ENCODE data around the gene SRD5A3. TPM values are rescaled to one million over a fixed set of nuclear protein-coding genes. Genes with fewer than 3 reads are reported as not detected.

The SRD5A3 gene
- total RNA-seq, 4 donors from 2014 or later: 9.3 to 24.8 (median 17.1) TPM

GRCh38 chr4:55336138-55337034, 9.7 kb upstream of the SRD5A3 start:
- Histone ChIP-seq H3K4me1 (no peaks in the 10 kb centered on the region), H3K27me3 (no peaks in the 10 kb centered on the region), H3K9me3 (no peaks in the 10 kb centered on the region), H3K4me3 (no peak overlapping the region), H3K36me3 (no peaks in the 10 kb centered on the region), H3K27ac (no peak overlapping the region)
- TF ChIP-seq POLR2A (IDR thresholded peaks at IDR 0.05) (no peak), EP300 (IDR thresholded peaks at IDR 0.05) (no peak)
- DNase-seq (ENCODE audit: low spot score in 2 of 2): no peak
- WGBS: 75% methylated on average over 22 of the region's 22 CpGs

- Histone ChIP-seq H3K27ac (no peak overlapping the region), H3K27me3 (no peaks in the 10 kb centered on the region), H3K36me3 (no peaks in the 10 kb centered on the region), H3K4me1 (no peaks in the 10 kb centered on the region), H3K4me3 (no peak overlapping the region), H3K9me3 (no peaks in the 10 kb centered on the region)
- TF ChIP-seq POLR2AphosphoS5 (IDR thresholded peaks at IDR 0.05): no peak
- no peak for TF ChIP-seq EP300 (IDR thresholded peaks at IDR 0.05)
- TF ChIP-seq POLR2A (IDR thresholded peaks at IDR 0.05): no peak
- TF ChIP-seq CTCF (IDR thresholded peaks at IDR 0.05): no peak
- DNase-seq (ENCODE audit: low spot score in 2 of 2): no peak
Measured at GRCh38 chr4:55337944-55338343, 8.1 kb upstream of the SRD5A3 start.

- Histone ChIP-seq H3K36me3 (no peaks in the 10 kb centered on the region), H3K4me3 (no peak overlapping the region), H3K27me3 (no peaks in the 10 kb centered on the region), H3K9me3 (no peaks in the 10 kb centered on the region), H3K4me1 (no peaks in the 10 kb centered on the region), H3K27ac (no peak overlapping the region)
- TF ChIP-seq EP300 (IDR thresholded peaks at IDR 0.05) (no peak), POLR2AphosphoS5 (IDR thresholded peaks at IDR 0.05) (no peak), POLR2A (IDR thresholded peaks at IDR 0.05) (no peak), CTCF (IDR thresholded peaks at IDR 0.05) (no peak)
- 81% methylated on average over 4 of the region's 4 CpGs for WGBS
- DNase-seq (ENCODE audit: low spot score in 2 of 2): no peak
Measured at GRCh38 chr4:55338486-55338885, 7.6 kb upstream of the SRD5A3 start.

- H3K27me3 ChIP-seq: no peaks in the 10 kb centered on the region
- TF ChIP-seq CTCF (IDR thresholded peaks at IDR 0.05) (no peak), POLR2A (IDR thresholded peaks at IDR 0.05) (no peak), EP300 (IDR thresholded peaks at IDR 0.05) (no peak), POLR2AphosphoS5 (IDR thresholded peaks at IDR 0.05) (no peak)
- no peak overlapping the region for H3K4me3 ChIP-seq
- no peak for DNase-seq (ENCODE audit: low spot score in 2 of 2)
- no peaks in the 10 kb centered on the region for H3K9me3 ChIP-seq
- H3K27ac ChIP-seq: no peak overlapping the region
- WGBS: 65% methylated on average over 3 of the region's 3 CpGs
- H3K36me3 ChIP-seq: no peaks in the 10 kb centered on the region
- no peaks in the 10 kb centered on the region for H3K4me1 ChIP-seq
Measured at GRCh38 chr4:55340266-55340665, 5.8 kb upstream of the SRD5A3 start.

GRCh38 chr4:55343887-55344286, 2.2 kb upstream of the SRD5A3 start:
- Histone ChIP-seq H3K4me3 (no peak overlapping the region), H3K27me3 (no peaks in the 10 kb centered on the region), H3K4me1 (peaks cover 23% of the 10 kb centered on the region), H3K27ac (no peak overlapping the region), H3K9me3 (no peaks in the 10 kb centered on the region), H3K36me3 (no peaks in the 10 kb centered on the region)
- no peak for TF ChIP-seq EP300 (IDR thresholded peaks at IDR 0.05)
- TF ChIP-seq CTCF (IDR thresholded peaks at IDR 0.05): no peak
- no peak for TF ChIP-seq POLR2A (IDR thresholded peaks at IDR 0.05)
- no peak for TF ChIP-seq POLR2AphosphoS5 (IDR thresholded peaks at IDR 0.05)
- 85% methylated on average over 7 of the region's 7 CpGs for WGBS
- DNase-seq (ENCODE audit: low spot score in 2 of 2): no peak

Data from suprapubic skin (tissue), 4 donors.